HepG2 (cell line): ENCODE results near the gene STYX. TPM values are rescaled to one million over a fixed set of nuclear protein-coding genes. Genes with fewer than 3 reads are reported as not detected.
A peak's percentile ranks its signal among the peaks of the same experiment; 100 is the strongest.

Experiments used
- ATF7 ChIP-seq, 2 experiments: fragments of 450-650 bp in 1 of 2; sonication (generic) in 1 of 2; formaldehyde crosslinking in 1 of 2; IDR thresholded peaks; 2 replicates each; pipeline versions ENCODE4 v1.4.0 to v1.6.1; 2016 to 2020; ENCODE audit warnings: antibody characterized with exemption in 1 of 2, mild to moderate bottlenecking in 1 of 2, missing genetic modification reagents in 1 of 2
- ETV5 ChIP-seq: IDR thresholded peaks from 2 replicates; pipeline ENCODE4 v1.6.1; 2018; ENCODE audit warnings: missing biosample characterization, missing genetic modification reagents, inconsistent platforms, borderline replicate concordance
- FOXM1 ChIP-seq: sonication (generic); formaldehyde crosslinking; IDR thresholded peaks from 2 replicates; pipeline ENCODE4 v1.5.0; 2020; ENCODE audit warnings: missing genetic modification reagents
- GRHL1 ChIP-seq: sonication (generic); formaldehyde crosslinking; conservative IDR thresholded peaks from 2 replicates; pipeline ENCODE4 v1.8.0; 2022; ENCODE audit warnings: missing genetic modification reagents
- MTA3 ChIP-seq: sonication (generic); formaldehyde crosslinking; IDR thresholded peaks from 2 replicates; pipeline ENCODE4 v1.4.0; 2020; ENCODE audit warnings: missing genetic modification reagents
- MXI1 ChIP-seq: IDR thresholded peaks from 3 replicates; pipeline ENCODE4 v1.6.1; 2012; ENCODE audit warnings: low read depth, low read length, inconsistent platforms, borderline replicate concordance
- NCOA2 ChIP-seq: sonication (generic); formaldehyde crosslinking; IDR thresholded peaks from 2 replicates; pipeline ENCODE4 v1.8.0; 2022; ENCODE audit warnings: inconsistent platforms
- TAF1 ChIP-seq: sonication (generic); formaldehyde crosslinking; IDR thresholded peaks from 2 replicates; pipeline ENCODE4 v1.4.0; 2020; ENCODE audit warnings: missing genetic modification reagents
- TFDP1 ChIP-seq: IDR thresholded peaks from 2 replicates; pipeline ENCODE4 v1.6.1; 2016; ENCODE audit warnings: missing compliant biosample characterization, missing genetic modification reagents, borderline replicate concordance
- ZBTB2 ChIP-seq: sonication (generic); formaldehyde crosslinking; IDR thresholded peaks from 2 replicates; pipeline ENCODE4 v1.8.0; 2022; ENCODE audit warnings: low read depth, missing genetic modification reagents
- ZMYM4 ChIP-seq: sonication (generic); formaldehyde crosslinking; IDR thresholded peaks from 2 replicates; pipeline ENCODE4 v1.8.1; 2023; ENCODE audit warnings: mild to moderate bottlenecking, missing genetic modification reagents
- ZNF3 ChIP-seq: IDR thresholded peaks from 2 replicates; pipeline ENCODE4 v1.7.0; 2017; ENCODE audit warnings: inconsistent platforms
- ZNF30 ChIP-seq: sonication (generic); formaldehyde crosslinking; IDR thresholded peaks from 2 replicates; pipeline ENCODE4 v1.5.0; 2020; ENCODE audit warnings: mild to moderate bottlenecking, missing genetic modification reagents
- ZNF362 ChIP-seq: sonication (generic); formaldehyde crosslinking; IDR thresholded peaks from 2 replicates; pipeline ENCODE4 v1.4.0; 2020; ENCODE audit warnings: missing genetic modification reagents, mild to moderate bottlenecking, borderline replicate concordance
- ZNF546 ChIP-seq: sonication (generic); formaldehyde crosslinking; conservative IDR thresholded peaks from 2 replicates; pipeline ENCODE4 v1.8.1; 2023; ENCODE audit warnings: mild to moderate bottlenecking, missing genetic modification reagents
- ZNF678 ChIP-seq: sonication (generic); formaldehyde crosslinking; IDR thresholded peaks from 2 replicates; pipeline ENCODE4 v1.4.0; 2020; ENCODE audit warnings: mild to moderate bottlenecking, missing genetic modification reagents
- ZNF710 ChIP-seq: sonication (generic); formaldehyde crosslinking; IDR thresholded peaks from 2 replicates; pipeline ENCODE4 v1.5.0; 2020; ENCODE audit warnings: mild to moderate bottlenecking, missing genetic modification reagents, borderline replicate concordance
- ZNF724P ChIP-seq: sonication (generic); formaldehyde crosslinking; IDR thresholded peaks from 2 replicates; pipeline ENCODE4 v1.8.0; 2022; ENCODE audit warnings: missing genetic modification reagents, borderline replicate concordance
- ZNF777 ChIP-seq: sonication (generic); formaldehyde crosslinking; IDR thresholded peaks from 2 replicates; pipeline ENCODE4 v1.4.0; 2020; ENCODE audit warnings: missing genetic modification reagents
- polyA plus RNA-seq, 8 experiments: library from polyadenylated mRNA; depleted of rRNA in 3 of 8; stranded (reverse) in 7 of 8; unstranded in 1 of 8; fragments of >200 nt; fragmentation: Illumina TruSeq in 4 of 8; extraction: Trizol in 4 of 8; gene quantifications; 2 replicates each; pipeline versions ENCODE4 v1.2.1 to v1.2.3, GENCODE V29; 2011 to 2016; ENCODE audit warnings: low read depth in 4 of 8, missing spikeins in 1 of 8, mixed read lengths in 1 of 8; ENCODE audit not compliant: insufficient read depth in 1 of 8
- total RNA-seq, 5 experiments: library from RNA; depleted of rRNA; stranded (reverse); fragments of >200 nt; fragmentation: Illumina TruSeq; extraction: Trizol; gene quantifications; 2 replicates each; pipeline ENCODE4 v1.2.3, GENCODE V29; 2016; ENCODE audit warnings: low read depth in 1 of 5

The STYX gene
- total and polyA plus RNA-seq, 2 of the 13 experiments (the other 11 are each of a cell fraction or from before 2014, with no cell fraction given) = 6.6 to 10.9 TPM

- peak; percentile 73; the same call in 1 of the 2 replicates for TF ChIP-seq ZMYM4
- TF ChIP-seq MTA3 (CRISPR knock-in tag) = peak; percentile 83; the same call in 1 of the 2 replicates
- TF ChIP-seq ZNF362 (CRISPR knock-in tag) = 0 out of 2 replicates have a peak, but pooled peaks have one; percentile 30
- TF ChIP-seq ZBTB2 (CRISPR knock-in tag) = no peak
- TF ChIP-seq NCOA2 = peak; percentile 54; the same call in 1 of the 2 replicates
- no peak; the same call in 1 of the 2 replicates for TF ChIP-seq ZNF710 (CRISPR knock-in tag)
- 0 out of 2 replicates have a peak, but pooled peaks have one; percentile 21 for TF ChIP-seq ZNF546
- TF ChIP-seq FOXM1 (CRISPR knock-in tag) = no peak
- no peak for TF ChIP-seq TFDP1 (CRISPR knock-in tag)
- TF ChIP-seq GRHL1 (CRISPR knock-in tag) = no peak
- TF ChIP-seq ZNF3 (CRISPR knock-in tag) = no peak
- TF ChIP-seq MXI1 = peak; percentile 73; the same call in 1 of the 3 replicates
- TF ChIP-seq ATF7 (IDR thresholded peaks at IDR 0.05) = no peak
- no peak for TF ChIP-seq ATF7 (CRISPR knock-in tag; IDR thresholded peaks at IDR 0.05)
- peak; percentile 61; the same call in 1 of the 2 replicates for TF ChIP-seq ETV5 (CRISPR knock-in tag)
- TF ChIP-seq ZNF777 (CRISPR knock-in tag) = no peak
- TF ChIP-seq ZNF724P = no peak
- peak; percentile 90 for TF ChIP-seq TAF1 (CRISPR knock-in tag)
- 0 out of 2 replicates have a peak, but pooled peaks have one; percentile 48 for TF ChIP-seq ZNF30 (CRISPR knock-in tag)
- 0 out of 2 replicates have a peak, but pooled peaks have one; percentile 70 for TF ChIP-seq ZNF678 (CRISPR knock-in tag)
Observed at GRCh38 chr14:52706724-52707706, 23.0 kb upstream of the STYX start, which contains the start of gene PSMC6 (continued).
